Mesodermal cell (in vitro differentiated cells): ENCODE data around the gene MOGAT2.

ENCODE experiments used
- H3K27ac ChIP-seq: 2 replicates; pipeline ENCODE4 v1.7.0; 2013; ENCODE audit warnings: mild to moderate bottlenecking, low read depth, low read length, moderate library complexity; ENCODE audit not compliant: severe bottlenecking
- H3K36me3 ChIP-seq: 2 replicates; pipeline ENCODE4 v1.7.1; 2013; ENCODE audit warnings: mild to moderate bottlenecking, low read length, moderate library complexity; ENCODE audit not compliant: control insufficient read depth, insufficient read depth
- H3K4me1 ChIP-seq: one replicate; pipeline ENCODE4 v1.7.1; 2013; ENCODE audit warnings: mild to moderate bottlenecking, low read length; ENCODE audit not compliant: insufficient read depth, control insufficient read depth, poor library complexity, severe bottlenecking
- H3K4me3 ChIP-seq: 2 replicates; pipeline ENCODE4 v1.7.0; 2013; ENCODE audit warnings: low read length, control low read depth, mild to moderate bottlenecking; ENCODE audit not compliant: insufficient read depth, poor library complexity, severe bottlenecking; ENCODE audit errors: extremely low read depth
- H3K9me3 ChIP-seq: 2 replicates; pipeline ENCODE4 v1.7.1; 2013; ENCODE audit warnings: mild to moderate bottlenecking, low read length, moderate library complexity; ENCODE audit not compliant: control insufficient read depth
- WGBS, 2 experiments: methylation state at CpG; one replicate each; pipeline ENCODE4 v1.1.5; 2013; ENCODE audit warnings: missing lambda C conversion rate in 2 of 2; ENCODE audit not compliant: insufficient coverage in 2 of 2; 5-methylcytosine and 5-hydroxymethylcytosine counted together

MOGAT2 gene

GRCh38 chr11:75719340-75720239, 2.0 kb downstream of the MOGAT2 start:
- Histone ChIP-seq H3K4me1 (no peaks in the 10 kb centered on the region), H3K27ac (no peak overlapping the region), H3K4me3 (no peak overlapping the region), H3K9me3 (no peaks in the 10 kb centered on the region), H3K36me3 (no peaks in the 10 kb centered on the region)
- WGBS, 2 experiments: 94% methylated on average over 10 to 14 of the region's 14 CpGs

GRCh38 chr11:75720639-75721038, 3.0 kb downstream of the MOGAT2 start:
- no peaks in the 10 kb centered on the region for H3K36me3 ChIP-seq
- H3K4me3 ChIP-seq: no peak overlapping the region
- 93 to 100% methylated on average over 6 of the region's 6 CpGs for WGBS, 2 experiments
- H3K4me1 ChIP-seq: no peaks in the 10 kb centered on the region
- no peaks in the 10 kb centered on the region for H3K9me3 ChIP-seq
- H3K27ac ChIP-seq: no peak overlapping the region

- H3K4me3 ChIP-seq: no peak overlapping the region
- H3K36me3 ChIP-seq: no peaks in the 10 kb centered on the region
- WGBS, 2 experiments: 86 to 92% methylated on average over 12 to 14 of the region's 14 CpGs
- no peaks in the 10 kb centered on the region for H3K9me3 ChIP-seq
- H3K4me1 ChIP-seq: no peaks in the 10 kb centered on the region
- no peak overlapping the region for H3K27ac ChIP-seq
These were observed 4.4 kb downstream of the MOGAT2 start for GRCh38 chr11:75721852-75722668.

GRCh38 chr11:75722669-75723042, 5.0 kb downstream of the MOGAT2 start:
- no peak overlapping the region for H3K4me3 ChIP-seq
- no peaks in the 10 kb centered on the region for H3K36me3 ChIP-seq
- no peak overlapping the region for H3K27ac ChIP-seq
- H3K4me1 ChIP-seq: no peaks in the 10 kb centered on the region
- H3K9me3 ChIP-seq: no peaks in the 10 kb centered on the region
- 85 to 96% methylated on average over 4 to 7 of the region's 9 CpGs for WGBS, 2 experiments

GRCh38 chr11:75725547-75726320, 8.1 kb downstream of the MOGAT2 start:
- no peaks in the 10 kb centered on the region for H3K9me3 ChIP-seq
- no peaks in the 10 kb centered on the region for H3K36me3 ChIP-seq
- no peak overlapping the region for H3K27ac ChIP-seq
- H3K4me3 ChIP-seq: no peak overlapping the region
- WGBS, 2 experiments: 82 to 89% methylated on average over 11 to 13 of the region's 13 CpGs
- no peaks in the 10 kb centered on the region for H3K4me1 ChIP-seq

GRCh38 chr11:75728992-75729391, 11.4 kb downstream of the MOGAT2 start:
- Histone ChIP-seq H3K9me3 (no peaks in the 10 kb centered on the region), H3K27ac (no peak overlapping the region), H3K4me3 (no peak overlapping the region), H3K4me1 (no peaks in the 10 kb centered on the region), H3K36me3 (no peaks in the 10 kb centered on the region)
- 83 to 87% methylated on average over 2 of the region's 2 CpGs for WGBS, 2 experiments

- no peaks in the 10 kb centered on the region for H3K36me3 ChIP-seq
These were observed 13.5 kb downstream of the MOGAT2 start for GRCh38 chr11:75731095-75731494.

GRCh38 chr11:75733071-75733430, 15.4 kb downstream of the MOGAT2 start:
- no peaks in the 10 kb centered on the region for H3K36me3 ChIP-seq
- no peak overlapping the region for H3K27ac ChIP-seq
- H3K9me3 ChIP-seq: no peaks in the 10 kb centered on the region
- H3K4me1 ChIP-seq: no peaks in the 10 kb centered on the region
- no peak overlapping the region for H3K4me3 ChIP-seq
- WGBS, 2 experiments: 94 to 98% methylated on average over 6 to 7 of the region's 8 CpGs

More at GRCh38 chr11:75731095-75731494, 13.5 kb downstream of the MOGAT2 start:
- 93 to 100% methylated on average over 5 of the region's 5 CpGs for WGBS, 2 experiments
- no peak overlapping the region for H3K4me3 ChIP-seq
- H3K9me3 ChIP-seq: no peaks in the 10 kb centered on the region
- no peaks in the 10 kb centered on the region for H3K4me1 ChIP-seq
- H3K27ac ChIP-seq: no peak overlapping the region

GRCh38 chr11:75733431-75734107, 15.9 kb downstream of the MOGAT2 start:
- no peaks in the 10 kb centered on the region for H3K4me1 ChIP-seq
- no peaks in the 10 kb centered on the region for H3K36me3 ChIP-seq
- H3K9me3 ChIP-seq: no peaks in the 10 kb centered on the region
- no peak overlapping the region for H3K4me3 ChIP-seq
- 78 to 100% methylated on average over 1 to 3 of the region's 5 CpGs for WGBS, 2 experiments
- H3K27ac ChIP-seq: no peak overlapping the region
